GM12891 (cell line): ENCODE results near the gene PRKAB2.

Experiments
- POLR2A ChIP-seq: IDR thresholded peaks from 2 replicates; pipeline ENCODE4 v1.6.1; 2011; ENCODE audit warnings: low read depth, low read length, control low read depth
- POLR2AphosphoS5 ChIP-seq: IDR thresholded peaks from 2 replicates; pipeline ENCODE4 v1.6.1; 2011; ENCODE audit warnings: low read depth, low read length, control low read depth
- POU2F2 ChIP-seq: IDR thresholded peaks from 2 replicates; pipeline ENCODE4 v1.6.1; 2011; ENCODE audit warnings: low read depth, mild to moderate bottlenecking, control low read depth, low read length, moderate library complexity
- SPI1 ChIP-seq: IDR thresholded peaks from 2 replicates; pipeline ENCODE4 v1.6.1; 2011; ENCODE audit warnings: low read depth, low read length, control low read depth
- TAF1 ChIP-seq: IDR thresholded peaks from 2 replicates; pipeline ENCODE4 v1.6.1; 2011; ENCODE audit warnings: low read depth, low read length, control low read depth

GRCh38 chr1:147152772-147153171 lies 19.5 kb downstream of the PRKAB2 start:
- TF ChIP-seq POLR2A, result no peak
- no peak for TF ChIP-seq TAF1
- no peak for TF ChIP-seq POLR2AphosphoS5
- TF ChIP-seq SPI1, result no peak
- TF ChIP-seq POU2F2, result no peak
